Measurements from ENCODE around the gene CCND1.
"Not testable (repeated sequence)": the region's sequence is repeated elsewhere in the genome, so short reads cannot be mapped to it uniquely, and the experiment has no call there.

The CCND1 gene

GRCh38 chr11:69620683-69621290 is 20.2 kb upstream of the CCND1 start:
- TF ChIP-seq, protein P1, sequence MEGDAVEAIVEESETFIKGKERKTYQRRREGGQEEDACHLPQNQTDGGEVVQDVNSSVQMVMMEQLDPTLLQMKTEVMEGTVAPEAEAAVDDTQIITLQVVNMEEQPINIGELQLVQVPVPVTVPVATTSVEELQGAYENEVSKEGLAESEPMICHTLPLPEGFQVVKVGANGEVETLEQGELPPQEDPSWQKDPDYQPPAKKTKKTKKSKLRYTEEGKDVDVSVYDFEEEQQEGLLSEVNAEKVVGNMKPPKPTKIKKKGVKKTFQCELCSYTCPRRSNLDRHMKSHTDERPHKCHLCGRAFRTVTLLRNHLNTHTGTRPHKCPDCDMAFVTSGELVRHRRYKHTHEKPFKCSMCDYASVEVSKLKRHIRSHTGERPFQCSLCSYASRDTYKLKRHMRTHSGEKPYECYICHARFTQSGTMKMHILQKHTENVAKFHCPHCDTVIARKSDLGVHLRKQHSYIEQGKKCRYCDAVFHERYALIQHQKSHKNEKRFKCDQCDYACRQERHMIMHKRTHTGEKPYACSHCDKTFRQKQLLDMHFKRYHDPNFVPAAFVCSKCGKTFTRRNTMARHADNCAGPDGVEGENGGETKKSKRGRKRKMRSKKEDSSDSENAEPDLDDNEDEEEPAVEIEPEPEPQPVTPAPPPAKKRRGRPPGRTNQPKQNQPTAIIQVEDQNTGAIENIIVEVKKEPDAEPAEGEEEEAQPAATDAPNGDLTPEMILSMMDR (IDR thresholded peaks at IDR 0.05; ENCODE audit: extremely low read depth, missing control alignments): no peak

GRCh38 chr11:69622097-69622681 is 18.8 kb upstream of the CCND1 start:
- not testable (repeated sequence) for DNase-seq (ENCODE audit: low spot score)

More at GRCh38 chr11:69620683-69621290, 20.2 kb upstream of the CCND1 start:
- no peak for DNase-seq (ENCODE audit: low spot score)

DNA sequence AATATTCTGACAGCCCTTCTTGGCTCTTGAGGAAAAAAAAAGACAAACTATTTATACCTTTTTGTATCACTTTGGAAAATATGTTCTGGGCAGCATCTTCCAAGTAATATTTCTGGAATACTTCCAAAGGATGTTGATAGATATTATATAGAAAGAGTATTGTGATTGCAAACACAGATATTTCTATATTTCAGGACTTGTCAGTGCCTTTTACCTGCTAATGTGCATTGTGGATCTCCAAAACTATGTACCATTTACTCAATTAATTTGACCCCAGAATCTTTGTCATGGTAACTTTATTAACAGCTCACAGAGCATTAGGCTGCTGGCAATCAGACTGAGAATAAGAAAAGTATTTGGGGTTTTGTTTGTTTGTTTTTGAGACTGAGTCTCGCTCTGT is 16.7 kb upstream of the CCND1 start:
- TF ChIP-seq, protein P1 (IDR thresholded peaks at IDR 0.05; ENCODE audit: extremely low read depth, missing control alignments): no peak
- no peak for DNase-seq (ENCODE audit: low spot score)

DNA sequence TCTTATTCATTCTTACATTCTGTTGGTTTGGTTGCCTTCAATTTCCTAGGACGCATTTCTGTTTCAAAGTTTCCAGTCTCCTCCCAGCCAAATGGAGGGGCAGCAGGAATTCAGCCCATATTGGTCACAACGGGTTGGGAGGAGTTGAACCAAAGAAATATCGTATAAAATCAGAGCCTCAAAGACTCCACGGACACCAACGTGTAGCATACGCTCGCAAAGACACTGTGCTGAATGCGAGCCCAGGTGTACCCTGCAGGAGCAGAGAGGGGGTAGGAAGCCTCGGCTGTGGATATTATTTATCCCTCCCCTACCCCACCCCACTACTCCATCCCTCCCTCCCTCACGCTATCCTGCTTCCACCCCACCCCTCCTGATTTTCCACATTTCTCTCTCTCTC is 15.5 kb upstream of the CCND1 start:
- no peak for DNase-seq (ENCODE audit: low spot score)
- TF ChIP-seq, protein P1 (IDR thresholded peaks at IDR 0.05; ENCODE audit: extremely low read depth, missing control alignments): no peak

DNA sequence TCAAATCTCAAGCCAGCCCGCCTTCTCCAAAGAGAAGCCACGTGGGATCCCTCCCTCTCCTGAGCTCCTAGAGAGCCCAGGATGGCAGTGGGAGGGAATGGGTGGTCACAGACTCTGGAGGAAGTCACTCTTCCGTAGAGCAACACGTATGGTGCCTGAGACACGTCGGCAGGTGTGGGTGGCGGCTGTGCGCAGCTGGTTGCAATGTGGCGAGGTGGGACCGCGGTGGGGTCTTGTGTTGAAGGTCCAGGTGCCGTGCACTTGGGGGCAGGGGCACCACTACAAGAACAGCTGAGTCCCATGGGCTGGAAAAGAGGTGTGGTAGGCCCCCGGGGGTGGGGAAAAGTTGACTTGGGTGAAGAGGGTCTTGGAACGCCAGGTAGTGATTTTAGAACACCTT is 13.4 kb upstream of the CCND1 start:
- TF ChIP-seq, protein P1 (IDR thresholded peaks at IDR 0.05; ENCODE audit: extremely low read depth, missing control alignments): no peak
- DNase-seq (ENCODE audit: low spot score): no peak

DNA sequence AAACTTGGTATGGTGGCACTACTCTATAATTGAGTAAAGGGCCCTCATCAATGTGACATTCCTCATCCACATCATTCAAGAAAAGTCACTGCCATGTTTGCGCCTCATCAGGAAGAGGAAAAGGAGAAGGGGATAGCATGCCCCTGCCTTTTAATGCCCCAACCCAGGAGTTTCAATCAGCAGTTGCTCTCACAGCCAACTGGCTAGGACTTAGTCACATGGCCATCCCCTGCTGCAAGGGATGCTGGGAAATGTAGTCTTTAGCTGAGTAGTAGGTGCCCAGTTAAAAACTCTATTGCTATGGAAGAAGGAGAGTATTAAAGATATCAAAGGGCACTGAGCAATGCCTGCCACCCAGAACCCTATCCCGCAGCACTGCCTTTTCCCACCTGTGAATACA is 10.9 kb upstream of the CCND1 start:
- DNase-seq (ENCODE audit: low spot score): no peak
- TF ChIP-seq, protein P1 (IDR thresholded peaks at IDR 0.05; ENCODE audit: extremely low read depth, missing control alignments): no peak

DNA sequence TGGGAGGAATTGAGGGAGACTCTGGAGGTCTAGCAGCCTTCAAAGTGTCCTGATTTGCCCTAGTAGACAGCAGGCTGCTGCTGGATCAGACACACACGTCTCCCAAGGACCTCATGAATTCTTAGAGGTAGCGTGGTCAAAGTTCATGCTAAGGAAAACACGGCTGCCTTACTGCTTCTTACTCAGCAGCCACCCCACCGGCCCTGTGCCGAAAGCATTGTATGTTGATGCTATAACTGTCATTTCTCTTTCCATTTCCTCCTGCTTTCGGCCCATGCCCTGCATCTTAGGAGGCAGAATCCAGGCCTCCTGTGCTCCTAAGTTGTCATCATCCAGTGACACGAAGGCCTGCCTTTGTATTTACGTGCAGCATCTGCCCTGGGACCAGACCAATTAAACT is 10.5 kb upstream of the CCND1 start:
- TF ChIP-seq, protein P1 (IDR thresholded peaks at IDR 0.05; ENCODE audit: extremely low read depth, missing control alignments): no peak
- no peak for DNase-seq (ENCODE audit: low spot score)

- TF ChIP-seq, protein P1 (IDR thresholded peaks at IDR 0.05; ENCODE audit: extremely low read depth, missing control alignments): no peak
- no peak for DNase-seq (ENCODE audit: low spot score)
Measured at GRCh38 chr11:69632900-69633299, 8.1 kb upstream of the CCND1 start.
